C4-2B (cell line): ENCODE measurements around the gene RAP1GAP.

Experiments used
- H3K27ac ChIP-seq: fragments of 450-650 bp; 2 replicates; pipeline ENCODE4 v1.5.1; 2017
- ZFX ChIP-seq: fragments of 450-650 bp; IDR thresholded peaks from 2 replicates; pipeline ENCODE4 v1.6.1; 2017
- TF ChIP-seq, protein P1 (sequence below): fragments of 450-650 bp; conservative IDR thresholded peaks from 2 replicates; pipeline ENCODE4 v1.5.1; 2017; ENCODE audit warnings: mild to moderate bottlenecking

The RAP1GAP gene

DNA sequence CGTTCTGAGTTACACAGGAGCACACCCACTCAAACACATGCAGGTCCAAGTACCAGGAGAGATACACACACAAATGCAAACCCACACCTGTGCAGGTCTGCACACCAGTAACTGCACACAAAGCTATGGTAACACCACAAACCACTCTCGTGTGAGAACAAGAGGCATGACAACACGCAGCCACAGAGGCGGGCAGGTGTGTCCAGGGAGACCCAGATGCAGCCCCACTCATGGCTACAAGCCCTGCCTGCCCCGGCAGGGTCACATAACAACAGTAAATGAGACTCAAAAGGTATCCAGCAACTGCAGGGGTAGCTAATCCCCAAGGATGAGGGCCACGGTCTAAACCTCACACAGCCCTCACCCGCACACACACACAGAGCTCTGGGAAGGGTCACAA lies 48.1 kb downstream of the RAP1GAP start:
- no peak for TF ChIP-seq ZFX
- TF ChIP-seq, protein P1, sequence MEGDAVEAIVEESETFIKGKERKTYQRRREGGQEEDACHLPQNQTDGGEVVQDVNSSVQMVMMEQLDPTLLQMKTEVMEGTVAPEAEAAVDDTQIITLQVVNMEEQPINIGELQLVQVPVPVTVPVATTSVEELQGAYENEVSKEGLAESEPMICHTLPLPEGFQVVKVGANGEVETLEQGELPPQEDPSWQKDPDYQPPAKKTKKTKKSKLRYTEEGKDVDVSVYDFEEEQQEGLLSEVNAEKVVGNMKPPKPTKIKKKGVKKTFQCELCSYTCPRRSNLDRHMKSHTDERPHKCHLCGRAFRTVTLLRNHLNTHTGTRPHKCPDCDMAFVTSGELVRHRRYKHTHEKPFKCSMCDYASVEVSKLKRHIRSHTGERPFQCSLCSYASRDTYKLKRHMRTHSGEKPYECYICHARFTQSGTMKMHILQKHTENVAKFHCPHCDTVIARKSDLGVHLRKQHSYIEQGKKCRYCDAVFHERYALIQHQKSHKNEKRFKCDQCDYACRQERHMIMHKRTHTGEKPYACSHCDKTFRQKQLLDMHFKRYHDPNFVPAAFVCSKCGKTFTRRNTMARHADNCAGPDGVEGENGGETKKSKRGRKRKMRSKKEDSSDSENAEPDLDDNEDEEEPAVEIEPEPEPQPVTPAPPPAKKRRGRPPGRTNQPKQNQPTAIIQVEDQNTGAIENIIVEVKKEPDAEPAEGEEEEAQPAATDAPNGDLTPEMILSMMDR = no peak
- H3K27ac ChIP-seq = no peak overlapping the region

DNA sequence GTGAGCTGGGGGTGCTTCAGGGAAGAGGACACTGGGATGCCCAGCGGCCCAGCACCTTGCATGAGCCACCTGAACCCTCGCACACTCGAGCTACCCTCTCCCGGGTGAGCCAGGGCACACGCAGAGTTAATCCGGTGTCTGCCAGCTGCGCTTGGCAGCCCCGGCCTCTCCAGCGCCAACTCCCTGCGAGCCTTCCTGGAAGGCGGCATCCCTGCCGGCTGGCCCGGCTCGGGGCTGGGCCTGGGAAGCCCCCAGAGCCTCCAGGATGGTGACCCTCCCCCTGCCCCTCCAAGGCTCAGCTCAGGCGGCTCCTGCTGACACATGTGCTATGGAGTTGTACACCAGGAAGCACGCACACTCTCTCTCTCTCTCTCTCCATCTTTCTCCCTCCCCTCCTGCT lies 48.7 kb downstream of the RAP1GAP start:
- no peak overlapping the region for H3K27ac ChIP-seq
- TF ChIP-seq, protein P1 = no peak
- TF ChIP-seq ZFX = no peak

GRCh38 chr1:21620011-21620410 lies 49.1 kb downstream of the RAP1GAP start:
- no peak for TF ChIP-seq ZFX
- TF ChIP-seq, protein P1 = no peak

DNA sequence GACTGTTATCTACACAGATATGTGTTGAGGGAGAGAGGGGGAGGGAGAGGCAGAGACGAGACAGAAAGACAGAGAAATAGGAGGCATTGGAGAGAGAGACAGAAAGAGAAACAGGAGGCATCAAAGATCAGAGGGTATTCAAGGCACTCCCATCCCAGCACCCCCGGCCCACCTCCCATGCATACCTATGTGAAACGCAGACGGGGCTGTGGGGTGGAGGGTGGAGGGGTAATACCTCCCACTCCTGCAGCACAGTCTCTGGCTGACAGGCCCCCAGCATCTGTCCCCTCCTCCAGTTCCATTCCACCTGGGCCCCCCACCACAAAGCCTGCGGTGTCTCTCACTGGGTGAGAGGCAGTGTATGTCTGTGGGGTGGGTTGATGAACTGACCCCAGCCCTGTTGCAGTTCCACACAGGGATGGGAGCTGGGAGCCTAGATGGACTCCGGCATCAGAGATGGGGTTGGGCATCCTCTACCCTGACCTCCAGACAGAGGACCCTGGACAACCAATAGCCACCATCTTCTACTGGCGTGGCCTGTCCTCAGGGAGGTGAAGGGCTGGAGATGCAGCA lies 49.7 kb downstream of the RAP1GAP start:
- no peak overlapping the region for H3K27ac ChIP-seq
- no peak for TF ChIP-seq ZFX
- TF ChIP-seq, protein P1 = no peak

More at GRCh38 chr1:21620011-21620410, 49.1 kb downstream of the RAP1GAP start:
- H3K27ac ChIP-seq = no peak overlapping the region

- H3K27ac ChIP-seq = no peak overlapping the region
- TF ChIP-seq, protein P1 = no peak
- no peak for TF ChIP-seq ZFX
Observed at GRCh38 chr1:21618561-21619374, 50.4 kb downstream of the RAP1GAP start.

GRCh38 chr1:21618059-21618458 lies 51.1 kb downstream of the RAP1GAP start:
- TF ChIP-seq ZFX = no peak
- TF ChIP-seq, protein P1 = no peak
- H3K27ac ChIP-seq = no peak overlapping the region

DNA sequence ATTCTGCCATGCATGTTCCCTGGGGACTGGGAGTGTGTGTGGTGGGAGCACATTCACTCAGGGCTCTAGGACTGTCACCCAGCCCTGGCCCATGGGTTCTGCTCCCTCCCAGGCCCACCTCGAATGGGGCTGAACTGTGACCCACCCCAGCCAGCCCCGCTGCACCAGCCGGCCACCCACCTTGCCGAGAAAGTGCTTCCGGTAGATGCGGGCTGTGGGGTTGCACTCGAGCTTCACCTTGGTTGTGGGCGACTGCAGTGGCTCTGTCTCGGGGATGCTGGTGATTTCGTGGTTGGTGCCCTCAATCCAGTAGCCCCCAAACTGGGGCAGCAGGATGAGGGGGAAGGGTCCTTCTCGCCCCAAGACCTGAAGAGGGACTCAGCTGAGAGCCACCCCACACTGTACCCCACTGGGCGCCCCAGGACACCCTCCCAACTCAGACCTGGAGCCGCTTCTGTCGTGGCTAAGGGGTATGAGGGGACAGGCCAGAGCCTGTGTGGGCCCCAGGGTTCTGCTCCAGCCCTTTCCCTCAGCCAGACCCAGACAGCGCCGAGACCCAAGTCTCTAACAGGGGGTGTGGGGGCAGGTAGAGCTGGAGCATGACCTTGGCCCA lies 51.9 kb downstream of the RAP1GAP start:
- no peak overlapping the region for H3K27ac ChIP-seq
- no peak for TF ChIP-seq ZFX
- TF ChIP-seq, protein P1 = no peak
